Measurements from ENCODE around the gene OPN1SW.
A peak's percentile ranks its signal among the peaks of the same experiment; 100 is the strongest.

The OPN1SW gene

DNA sequence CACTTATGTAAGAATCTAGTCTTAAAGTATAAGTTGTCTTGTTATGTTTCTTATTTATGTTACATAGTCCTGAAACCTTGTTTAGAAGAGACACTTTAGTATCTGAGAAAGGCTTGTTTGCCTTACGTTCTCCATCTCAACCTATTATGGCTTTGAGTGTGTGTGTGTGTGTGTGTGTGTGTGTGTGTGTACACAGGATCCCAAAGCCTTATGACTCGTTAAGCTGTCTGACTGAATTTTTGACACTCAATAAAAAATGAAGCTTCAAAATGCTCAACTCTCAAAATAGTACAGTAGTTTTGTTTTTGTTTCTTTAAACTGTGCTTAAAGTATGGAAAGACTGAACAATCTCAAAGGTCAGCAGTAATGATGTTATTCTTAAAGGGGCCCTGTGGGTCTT is 18.4 kb downstream of the OPN1SW start:
- no peak for DNase-seq

- DNase-seq = no peak
Measured at GRCh38 chr7:128755819-128756476, 19.6 kb downstream of the OPN1SW start.

GRCh38 chr7:128755075-128755818 is 20.3 kb downstream of the OPN1SW start:
- DNase-seq = no peak

- DNase-seq = no peak
Measured at GRCh38 chr7:128752251-128752650, 23.3 kb downstream of the OPN1SW start.

DNA sequence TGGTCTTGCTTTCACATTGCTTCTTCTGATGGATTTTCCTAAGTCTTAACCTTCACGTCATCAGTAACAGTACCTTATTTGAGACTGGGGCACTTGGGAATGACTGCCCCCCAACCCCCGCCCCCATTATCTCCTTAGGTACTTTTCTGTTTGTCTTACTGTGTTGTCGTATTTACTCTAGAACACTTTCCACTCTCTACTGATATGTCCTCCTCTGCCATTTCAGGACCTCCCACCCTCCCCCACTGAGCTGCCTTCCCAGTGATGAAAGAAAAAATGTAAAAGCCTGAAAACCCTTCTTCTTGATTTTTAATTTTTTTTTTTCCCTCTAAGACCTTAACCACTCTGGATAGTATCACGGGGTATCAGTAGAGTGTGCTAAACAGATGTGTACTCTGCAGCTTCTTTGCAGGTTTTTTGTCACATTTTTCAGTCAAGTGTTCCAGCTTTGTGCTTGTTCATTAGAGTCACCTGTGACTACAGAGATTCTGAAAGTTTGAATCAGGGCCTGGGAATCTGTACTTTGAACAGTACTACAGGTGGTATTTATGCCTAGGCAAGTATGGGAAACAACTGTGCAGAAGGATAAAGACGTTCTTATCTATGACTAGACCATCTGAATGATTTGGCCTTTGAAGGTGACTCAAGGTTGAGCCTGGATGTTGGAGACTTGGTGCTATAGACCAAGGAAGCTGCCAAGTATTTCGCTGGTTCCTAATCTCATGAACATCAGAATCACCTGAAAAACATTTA is 28.1 kb downstream of the OPN1SW start:
- DNase-seq = no peak

DNA sequence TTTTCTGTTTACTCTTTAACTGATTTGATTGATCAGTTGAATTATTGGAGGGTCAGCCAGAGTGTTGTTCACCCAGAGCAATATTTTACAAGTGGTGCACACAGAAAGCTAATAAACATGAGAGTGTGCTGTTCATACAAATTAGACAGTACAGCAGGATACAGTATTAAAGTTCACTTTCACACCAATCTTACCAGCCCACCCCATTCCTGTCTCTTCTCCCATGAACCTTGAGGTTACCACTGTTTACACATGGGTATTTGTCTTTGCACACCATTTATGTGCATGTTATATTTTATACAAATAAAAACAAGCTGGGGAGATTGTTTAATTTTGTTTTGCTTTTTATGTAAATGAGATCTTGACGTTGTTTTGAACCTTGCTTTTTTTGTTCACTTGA is 29.9 kb downstream of the OPN1SW start:
- no peak for DNase-seq

GRCh38 chr7:128744366-128744905 is 31.2 kb downstream of the OPN1SW start:
- DNase-seq = no peak

GRCh38 chr7:128743112-128743772 is 32.4 kb downstream of the OPN1SW start:
- DNase-seq = no peak

DNA sequence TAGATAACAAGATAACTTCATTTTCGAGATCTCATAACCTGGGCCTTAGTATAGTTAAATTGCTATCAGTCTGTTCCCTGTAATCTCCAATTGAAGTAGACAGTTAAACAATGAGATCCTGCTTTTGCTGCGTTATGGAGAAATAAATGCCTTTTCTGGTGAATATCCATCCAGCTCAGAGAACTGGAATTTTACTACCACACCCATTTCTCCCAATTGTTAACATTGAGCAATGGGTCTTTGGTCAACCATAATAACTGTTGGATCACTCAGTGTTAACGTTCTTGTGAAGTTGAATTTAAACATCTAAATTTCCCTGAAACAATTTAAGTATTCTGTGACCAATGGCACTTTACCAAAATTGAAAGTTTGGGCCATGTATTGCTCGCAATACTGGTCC is 33.4 kb downstream of the OPN1SW start:
- DNase-seq = no peak

- DNase-seq = no peak
Measured at GRCh38 chr7:128741491-128741890, 34.1 kb downstream of the OPN1SW start.

DNA sequence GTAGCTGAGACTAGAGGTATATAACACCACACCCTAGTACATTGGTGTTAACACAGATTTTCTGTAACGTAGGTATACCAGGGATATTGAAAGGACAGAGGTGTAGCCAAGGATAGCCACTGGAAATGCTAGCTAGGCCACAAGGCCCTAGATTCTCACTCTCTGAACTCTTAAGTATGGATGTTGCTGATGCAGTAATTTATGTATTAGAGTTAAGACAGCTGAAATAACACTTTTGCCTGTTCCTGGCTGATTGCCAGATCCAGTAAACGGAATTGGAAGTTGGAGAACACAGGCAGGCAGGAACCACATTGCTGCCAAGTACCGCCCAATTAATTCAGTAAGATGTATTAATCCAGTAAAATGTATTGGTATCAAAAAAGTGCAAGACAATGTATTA is 34.6 kb downstream of the OPN1SW start:
- DNase-seq = no peak

DNA sequence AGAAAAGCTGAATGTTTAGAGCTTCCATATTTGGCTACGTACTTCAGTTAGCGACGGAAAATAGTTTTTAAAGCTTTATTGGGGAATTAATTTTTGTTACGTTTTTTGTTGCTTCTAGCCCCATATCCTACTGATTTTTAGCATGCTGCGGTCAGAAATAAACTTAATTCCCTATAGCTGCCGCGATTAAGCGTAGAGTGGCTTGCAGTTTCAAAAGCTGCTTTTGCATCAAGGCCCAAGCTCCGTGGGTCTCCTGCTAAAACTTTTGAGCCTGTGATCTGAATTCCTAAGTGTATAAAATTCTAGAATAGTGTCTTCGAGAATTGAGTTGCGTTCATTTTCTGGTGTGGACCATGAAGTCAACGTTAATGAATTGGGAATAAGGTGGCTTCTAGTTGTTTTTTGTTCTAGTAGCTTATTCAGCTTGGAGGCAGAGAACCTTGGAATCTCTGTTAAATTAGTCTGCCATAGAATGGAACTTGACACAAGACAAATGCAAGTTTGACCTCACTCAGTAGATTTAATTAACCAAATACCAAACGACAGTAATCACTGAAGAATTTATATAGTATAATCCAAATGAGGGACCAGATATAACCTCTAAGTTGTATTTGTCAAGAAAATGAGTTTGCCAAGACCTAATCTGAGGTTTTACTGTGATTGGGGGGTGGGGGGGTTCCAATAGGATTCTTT is 35.5 kb downstream of the OPN1SW start:
- DNase-seq = no peak

DNA sequence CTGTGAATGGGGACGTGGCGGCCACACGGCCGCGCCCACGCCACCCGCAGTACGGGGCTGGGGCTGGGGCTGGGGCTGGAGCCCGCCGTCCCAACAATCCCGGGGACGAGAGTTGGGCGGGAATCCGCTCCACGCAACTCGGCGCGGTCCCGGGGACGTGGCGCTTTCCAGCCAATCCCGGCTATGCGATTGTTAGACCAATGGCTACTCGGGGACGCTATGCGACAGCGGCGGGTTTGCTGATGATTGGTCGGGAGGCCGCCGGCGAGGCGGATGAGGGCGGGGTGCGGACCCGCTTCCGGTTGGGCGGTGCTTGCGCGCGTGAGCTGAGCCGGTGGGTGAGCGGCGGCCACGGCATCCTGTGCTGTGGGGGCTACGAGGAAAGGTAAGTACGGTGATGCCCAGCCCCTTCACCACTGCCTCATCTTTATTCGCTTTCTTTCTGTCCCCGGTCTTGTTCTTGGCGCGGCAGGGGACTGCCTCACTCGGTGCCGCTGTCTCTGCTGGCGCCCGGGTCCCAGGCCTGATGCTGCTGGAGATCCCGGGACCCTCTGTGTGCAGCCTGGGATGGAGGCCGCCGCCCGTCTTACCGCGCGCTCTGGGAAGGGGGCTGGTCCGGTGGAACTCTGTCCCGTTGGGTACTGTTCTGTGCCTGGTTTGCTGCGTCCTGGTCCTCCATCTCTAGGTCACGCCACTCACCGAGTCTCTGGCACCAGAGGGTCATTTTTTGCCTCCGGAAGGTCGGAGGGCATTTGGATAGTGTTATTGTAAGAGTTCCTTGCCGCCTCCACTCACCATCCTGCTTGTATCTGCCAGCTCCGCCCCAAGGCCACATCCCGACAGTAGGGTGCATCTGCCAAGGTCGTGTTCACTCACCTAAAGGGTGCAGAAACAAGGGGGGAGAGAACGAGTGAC is 36.3 kb downstream of the OPN1SW start, which contains the start of gene CALU:
Gene CALU, plus strand, starts transcription at position 312 of the 915 bp plus-strand sequence. CDS start 9,225 bp downstream, outside the sequence.
- peak; percentile 88 to 97 (median 92) for DNase-seq

- peak in 1 of 5 experiments; percentile 32 for DNase-seq
Measured at GRCh38 chr7:128738570-128739047, 37.0 kb downstream of the OPN1SW start.

GRCh38 chr7:128737867-128738385 is 37.7 kb downstream of the OPN1SW start:
- DNase-seq = no peak

GRCh38 chr7:128737441-128737840 is 38.2 kb downstream of the OPN1SW start:
- no peak for DNase-seq

- no peak for DNase-seq
Measured at GRCh38 chr7:128735436-128735835, 40.2 kb downstream of the OPN1SW start.

DNA sequence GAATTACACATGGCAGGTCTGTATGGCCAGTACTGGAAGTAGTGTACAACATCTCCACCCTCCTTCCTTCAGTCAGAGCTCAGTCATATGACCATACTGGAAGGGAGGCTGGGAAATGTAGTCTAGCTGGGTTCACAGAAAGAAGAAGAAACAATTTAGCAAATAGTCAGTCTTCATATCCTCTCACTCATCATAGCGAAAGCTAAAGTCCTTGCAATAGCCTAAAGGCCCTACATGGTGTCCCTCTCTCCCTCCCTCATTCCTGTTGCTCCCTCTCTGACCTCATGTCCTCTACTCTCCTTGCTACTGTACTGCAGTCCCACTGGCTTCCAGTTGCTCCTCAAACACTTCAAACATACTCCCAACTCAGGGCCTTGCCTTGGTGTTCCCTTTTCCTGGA is 40.7 kb downstream of the OPN1SW start:
- no peak for DNase-seq

DNA sequence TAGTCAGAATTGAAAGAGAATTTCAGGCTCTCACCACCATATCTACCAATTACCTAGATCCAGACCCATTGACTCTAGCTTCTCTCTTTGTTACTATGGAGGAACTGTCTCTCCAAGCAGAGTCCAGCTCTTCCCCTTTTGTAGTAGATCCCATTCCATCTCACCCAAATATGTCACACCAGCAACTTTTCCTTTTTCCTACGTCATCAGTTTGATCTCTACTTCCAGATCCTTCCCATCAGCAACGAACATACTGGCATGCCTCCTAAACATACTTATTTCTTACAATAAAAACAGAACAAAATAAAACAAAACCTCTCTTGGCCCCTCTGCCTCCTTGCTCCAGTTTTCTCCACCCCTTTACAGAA is 42.3 kb downstream of the OPN1SW start:
- DNase-seq = no peak

DNA sequence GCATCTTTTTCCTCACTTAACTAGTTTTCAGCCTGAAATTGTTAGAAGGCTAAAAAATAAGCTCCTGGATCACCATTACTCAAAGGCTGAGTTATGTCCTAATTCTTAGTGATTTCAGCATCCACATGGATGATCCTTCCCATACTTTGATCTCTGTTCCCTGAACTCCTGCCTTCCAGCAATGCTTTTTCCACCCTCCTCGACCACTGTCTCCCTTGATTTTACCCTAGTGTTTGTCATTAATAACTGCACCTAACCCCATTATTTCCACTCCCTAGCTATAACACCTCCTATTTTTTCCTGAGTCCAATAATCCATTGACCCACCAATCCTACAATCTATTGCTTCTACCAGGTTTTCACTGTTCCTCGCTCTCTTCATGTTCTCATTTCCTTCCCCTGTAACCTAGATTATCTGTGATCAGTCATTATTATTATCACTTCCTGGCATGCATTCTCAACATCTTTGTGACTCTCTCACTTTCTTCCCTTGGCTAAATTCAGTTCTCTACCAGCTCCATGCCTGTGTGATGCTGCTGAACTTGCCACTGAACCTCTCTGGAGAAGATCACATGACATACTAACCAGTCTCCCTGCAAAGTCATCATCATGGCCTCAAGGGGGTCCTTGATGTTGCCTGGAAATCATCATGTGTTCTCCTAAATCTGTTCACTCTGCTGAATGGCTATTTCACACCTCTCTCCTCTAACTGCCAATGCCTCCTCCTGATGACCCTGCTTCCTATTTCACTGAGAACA is 42.9 kb downstream of the OPN1SW start:
- DNase-seq = no peak

Measured in T-helper 2 cell (primary cell).